Osteoblast (primary cell): Measurements from ENCODE around the gene UBE2Q2. TPM values are rescaled to one million over a fixed set of nuclear protein-coding genes. Genes with fewer than 3 reads are reported as not detected.
"Not testable (repeated sequence)": the region's sequence is repeated elsewhere in the genome, so short reads cannot be mapped to it uniquely, and the experiment has no call there.

Experiments used
- DNase-seq: peaks from one replicate; pipeline ENCODE4 v3.0.0; 2011; ENCODE audit warnings: low spot score, mixed read lengths; ENCODE audit not compliant: insufficient read length; ENCODE audit errors: missing footprints
- H2AFZ ChIP-seq: 2 replicates; pipeline ENCODE4 v1.6.0; 2011; ENCODE audit warnings: mild to moderate bottlenecking, low read length
- H3K27ac ChIP-seq: 2 replicates; pipeline ENCODE4 v1.5.1; 2011; ENCODE audit warnings: mild to moderate bottlenecking, low read depth, low read length, moderate library complexity
- H3K27me3 ChIP-seq: 2 replicates; pipeline ENCODE4 v1.6.0; 2012; ENCODE audit warnings: mild to moderate bottlenecking, control low read depth, inconsistent platforms, low read length, moderate library complexity; ENCODE audit not compliant: insufficient read depth
- H3K36me3 ChIP-seq: 2 replicates; pipeline ENCODE4 v1.5.1; 2011; ENCODE audit warnings: mild to moderate bottlenecking, low read length, control low read depth, moderate library complexity; ENCODE audit not compliant: insufficient read depth
- H3K4me1 ChIP-seq: 2 replicates; pipeline ENCODE4 v1.5.1; 2011; ENCODE audit warnings: mild to moderate bottlenecking, low read length, control low read depth, moderate library complexity; ENCODE audit not compliant: insufficient read depth
- H3K4me2 ChIP-seq: 2 replicates; pipeline ENCODE4 v1.6.0; 2011; ENCODE audit warnings: mild to moderate bottlenecking, low read length; ENCODE audit not compliant: insufficient read depth
- H3K4me3 ChIP-seq: fragments of 200-600 bp; sonication (generic); 3 replicates; pipeline ENCODE4 v1.5.1; 2012; ENCODE audit warnings: mild to moderate bottlenecking, low read length, inconsistent platforms; ENCODE audit not compliant: insufficient read depth
- H3K79me2 ChIP-seq: 2 replicates; pipeline ENCODE4 v1.6.0; 2012; ENCODE audit warnings: mild to moderate bottlenecking, low read length, control low read depth, inconsistent platforms; ENCODE audit not compliant: insufficient read depth
- H3K9me3 ChIP-seq: 2 replicates; pipeline ENCODE4 v1.5.1; 2011; ENCODE audit warnings: low read depth, low read length, control low read depth
- H4K20me1 ChIP-seq: 2 replicates; pipeline ENCODE4 v1.6.0; 2012; ENCODE audit warnings: mild to moderate bottlenecking, low read length, control low read depth; ENCODE audit not compliant: insufficient read depth
- total RNA-seq: library from RNA; depleted of rRNA; stranded (reverse); fragments of >200 nt; gene quantifications from 2 replicates; pipeline ENCODE4 v1.2.3, GENCODE V29; 2012
- TF ChIP-seq, protein P1 (sequence below): IDR thresholded peaks from 2 replicates; pipeline ENCODE4 v1.5.1; 2011; ENCODE audit warnings: mild to moderate bottlenecking, low read depth, low read length, moderate library complexity; ENCODE audit errors: extremely low read depth

Gene UBE2Q2
- total RNA-seq, 1 donor = 66.2 TPM

DNA sequence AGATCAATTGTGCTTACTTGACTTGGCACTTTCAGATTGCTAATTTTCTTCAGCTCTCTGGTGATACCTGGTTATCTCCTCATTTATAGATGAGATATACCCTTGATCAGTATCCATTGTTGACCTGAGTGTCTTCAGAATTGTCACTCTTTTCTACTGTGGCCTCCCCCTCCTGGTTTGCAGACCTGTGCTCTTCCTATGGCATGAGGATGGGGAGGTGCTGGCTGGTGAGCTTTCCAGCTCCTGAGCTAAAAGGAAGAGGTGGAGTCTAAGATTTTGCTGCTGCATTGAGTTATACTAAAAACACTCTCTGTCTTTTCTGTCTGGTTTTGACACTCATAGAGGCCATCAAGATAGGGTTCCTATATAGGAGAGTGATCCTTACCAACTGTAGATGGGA, 23.7 kb downstream of the UBE2Q2 start:
- Histone ChIP-seq H3K36me3 (peaks cover 12% of the 10 kb centered on the region), H2AFZ (no peak overlapping the region), H3K4me2 (no peak overlapping the region), H3K4me3 (no peak overlapping the region), H3K9me3 (no peaks in the 10 kb centered on the region), H3K79me2 (peaks cover 58% of the 10 kb centered on the region), H4K20me1 (no peaks in the 10 kb centered on the region), H3K4me1 (no peaks in the 10 kb centered on the region), H3K27ac (no peak overlapping the region), H3K27me3 (no peaks in the 10 kb centered on the region)
- TF ChIP-seq, protein P1, sequence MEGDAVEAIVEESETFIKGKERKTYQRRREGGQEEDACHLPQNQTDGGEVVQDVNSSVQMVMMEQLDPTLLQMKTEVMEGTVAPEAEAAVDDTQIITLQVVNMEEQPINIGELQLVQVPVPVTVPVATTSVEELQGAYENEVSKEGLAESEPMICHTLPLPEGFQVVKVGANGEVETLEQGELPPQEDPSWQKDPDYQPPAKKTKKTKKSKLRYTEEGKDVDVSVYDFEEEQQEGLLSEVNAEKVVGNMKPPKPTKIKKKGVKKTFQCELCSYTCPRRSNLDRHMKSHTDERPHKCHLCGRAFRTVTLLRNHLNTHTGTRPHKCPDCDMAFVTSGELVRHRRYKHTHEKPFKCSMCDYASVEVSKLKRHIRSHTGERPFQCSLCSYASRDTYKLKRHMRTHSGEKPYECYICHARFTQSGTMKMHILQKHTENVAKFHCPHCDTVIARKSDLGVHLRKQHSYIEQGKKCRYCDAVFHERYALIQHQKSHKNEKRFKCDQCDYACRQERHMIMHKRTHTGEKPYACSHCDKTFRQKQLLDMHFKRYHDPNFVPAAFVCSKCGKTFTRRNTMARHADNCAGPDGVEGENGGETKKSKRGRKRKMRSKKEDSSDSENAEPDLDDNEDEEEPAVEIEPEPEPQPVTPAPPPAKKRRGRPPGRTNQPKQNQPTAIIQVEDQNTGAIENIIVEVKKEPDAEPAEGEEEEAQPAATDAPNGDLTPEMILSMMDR = no peak
- DNase-seq = no peak

- Histone ChIP-seq H3K9me3 (no peaks in the 10 kb centered on the region), H3K36me3 (peaks cover 12% of the 10 kb centered on the region), H3K27ac (no peak overlapping the region), H4K20me1 (no peaks in the 10 kb centered on the region), H2AFZ (no peak overlapping the region), H3K79me2 (peaks cover 55% of the 10 kb centered on the region), H3K4me2 (no peak overlapping the region), H3K4me1 (no peaks in the 10 kb centered on the region), H3K27me3 (no peaks in the 10 kb centered on the region), H3K4me3 (no peak overlapping the region)
- TF ChIP-seq, protein P1 = no peak
- DNase-seq = no peak
Measured at GRCh38 chr15:75867449-75867848, 24.2 kb downstream of the UBE2Q2 start.

DNA sequence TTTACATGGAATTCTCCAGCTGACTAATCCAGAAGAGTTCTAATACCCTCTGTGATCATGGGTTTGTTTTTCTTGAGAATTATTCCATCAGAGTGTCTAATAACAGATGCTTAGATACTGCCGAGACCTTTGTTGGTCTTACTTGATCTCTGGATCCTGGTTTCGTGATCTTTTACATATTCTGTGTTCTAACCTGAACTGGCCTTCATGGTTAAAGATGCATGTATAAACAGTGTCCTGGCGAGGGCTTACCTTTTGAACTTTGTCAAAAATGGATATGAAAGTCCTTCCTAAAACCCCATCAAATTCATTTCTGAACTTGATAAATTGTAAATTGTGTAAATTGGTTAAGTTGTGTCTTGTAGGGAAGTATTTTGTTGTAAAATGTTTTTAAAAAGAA, 24.8 kb downstream of the UBE2Q2 start:
- no peak for DNase-seq
- Histone ChIP-seq H3K36me3 (peaks cover 12% of the 10 kb centered on the region), H3K9me3 (no peaks in the 10 kb centered on the region), H3K79me2 (peaks cover 49% of the 10 kb centered on the region), H2AFZ (no peak overlapping the region), H4K20me1 (no peaks in the 10 kb centered on the region), H3K4me3 (no peak overlapping the region), H3K4me1 (no peaks in the 10 kb centered on the region), H3K27ac (no peak overlapping the region), H3K27me3 (no peaks in the 10 kb centered on the region), H3K4me2 (no peak overlapping the region)
- TF ChIP-seq, protein P1 = no peak

DNA sequence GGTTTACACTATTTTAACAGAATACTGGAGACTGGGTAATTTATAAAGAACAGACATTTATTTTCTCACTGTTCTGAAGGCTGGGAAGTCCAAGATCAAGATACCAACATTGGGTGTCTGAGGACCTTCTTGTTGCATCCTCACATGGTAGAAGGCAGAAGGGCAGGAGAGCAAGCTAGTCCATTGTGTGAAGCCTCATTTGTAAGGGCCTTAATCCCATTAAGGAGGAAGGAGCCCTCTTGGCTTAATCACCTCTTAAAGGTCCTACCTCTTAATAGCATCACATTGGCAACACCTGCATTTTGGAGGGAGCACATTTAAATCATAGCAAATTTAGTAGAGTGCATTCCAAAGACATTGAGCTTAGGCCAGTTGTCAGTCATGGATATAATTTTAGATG, 26.2 kb downstream of the UBE2Q2 start:
- no peaks in the 10 kb centered on the region for H4K20me1 ChIP-seq
- H3K4me1 ChIP-seq = no peaks in the 10 kb centered on the region
- H3K4me3 ChIP-seq = no peak overlapping the region

GRCh38 chr15:75871589-75871988, 28.3 kb downstream of the UBE2Q2 start:
- H3K9me3 ChIP-seq, H3K27me3 ChIP-seq, H3K4me1 ChIP-seq, H3K4me2 ChIP-seq, H3K27ac ChIP-seq, H3K4me3 ChIP-seq, H4K20me1 ChIP-seq, DNase-seq, H2AFZ ChIP-seq: not testable (repeated sequence)
- Histone ChIP-seq H3K36me3 (peaks cover 25% of the 10 kb centered on the region), H3K79me2 (peaks cover 19% of the 10 kb centered on the region)

More for the DNA sequence above, 26.2 kb downstream of the UBE2Q2 start:
- Histone ChIP-seq H3K4me2 (no peak overlapping the region), H3K9me3 (no peaks in the 10 kb centered on the region), H3K27ac (no peak overlapping the region), H2AFZ (no peak overlapping the region), H3K27me3 (no peaks in the 10 kb centered on the region), H3K79me2 (peaks cover 38% of the 10 kb centered on the region), H3K36me3 (peaks cover 22% of the 10 kb centered on the region)
- no peak for DNase-seq
- TF ChIP-seq, protein P1 = no peak
